K562 (cell line): ENCODE results near the gene ABLIM1. TPM values are rescaled to one million over a fixed set of nuclear protein-coding genes. Genes with fewer than 3 reads are reported as not detected.

Experiments used
- CREBBP ChIP-seq: IDR thresholded peaks from one replicate; pipeline ENCODE4 v1.6.1; 2012; ENCODE audit warnings: low read depth, mild to moderate bottlenecking, control low read depth, inconsistent platforms, low read length
- DACH1 ChIP-seq: fragments of 450-650 bp; IDR thresholded peaks from 2 replicates; pipeline ENCODE4 v1.6.1; 2018; ENCODE audit not compliant: partially characterized antibody
- MYBL2 ChIP-seq, 2 experiments: fragments of 450-650 bp in 1 of 2; sonication (generic) in 1 of 2; formaldehyde crosslinking in 1 of 2; IDR thresholded peaks; 2 replicates each; pipeline versions ENCODE4 v1.6.1 to v1.8.1; 2017 to 2022; ENCODE audit warnings: borderline replicate concordance in 1 of 2, inconsistent platforms in 1 of 2, low read depth in 1 of 2, mild to moderate bottlenecking in 1 of 2, missing genetic modification reagents in 1 of 2, moderate library complexity in 1 of 2
- ZKSCAN8 ChIP-seq: fragments of 200-800 bp; sonication (Bioruptor generic); IDR thresholded peaks from 2 replicates; pipeline ENCODE4 v1.6.1; 2016; ENCODE audit warnings: missing genetic modification characterization, missing compliant biosample characterization
- polyA plus RNA-seq, 8 experiments: library from polyadenylated mRNA; depleted of rRNA in 4 of 8; stranded (reverse) in 5 of 8; unstranded in 3 of 8; fragments of >200 nt; fragmentation: Nextera tagmentation in 2 of 8; fragmentation: Illumina TruSeq in 1 of 8; extraction: Ambion mirVana in 2 of 8; extraction: Trizol in 1 of 8; gene quantifications; 2 replicates each; pipeline versions ENCODE4 v1.2.1 to v1.2.3, GENCODE V29; 2011 to 2014; ENCODE audit warnings: inconsistent platforms in 1 of 8, missing spikeins in 1 of 8
- total RNA-seq, 7 experiments: library from RNA; depleted of rRNA in 6 of 7; stranded (reverse); fragments of >200 nt in 6 of 7; fragmentation: Illumina TruSeq in 2 of 7; extraction: Trizol in 2 of 7; gene quantifications; 2 replicates each; pipeline versions ENCODE4 v1.2.1 to v1.2.3, GENCODE V29; 2011 to 2021; ENCODE audit warnings: low replicate concordance in 1 of 7
- TF ChIP-seq, protein P1 (sequence below): fragments of 250-450 bp; sonication (Bioruptor Pico); IDR thresholded peaks from 2 replicates; pipeline ENCODE4 v1.4.0; 2020

The ABLIM1 gene
- total and polyA plus RNA-seq, 9 of the 15 experiments (the other 6 are each of a cell fraction or from before 2014, with no cell fraction given): 0.07 to 0.49 (median 0.14) TPM; not detected in 6

DNA sequence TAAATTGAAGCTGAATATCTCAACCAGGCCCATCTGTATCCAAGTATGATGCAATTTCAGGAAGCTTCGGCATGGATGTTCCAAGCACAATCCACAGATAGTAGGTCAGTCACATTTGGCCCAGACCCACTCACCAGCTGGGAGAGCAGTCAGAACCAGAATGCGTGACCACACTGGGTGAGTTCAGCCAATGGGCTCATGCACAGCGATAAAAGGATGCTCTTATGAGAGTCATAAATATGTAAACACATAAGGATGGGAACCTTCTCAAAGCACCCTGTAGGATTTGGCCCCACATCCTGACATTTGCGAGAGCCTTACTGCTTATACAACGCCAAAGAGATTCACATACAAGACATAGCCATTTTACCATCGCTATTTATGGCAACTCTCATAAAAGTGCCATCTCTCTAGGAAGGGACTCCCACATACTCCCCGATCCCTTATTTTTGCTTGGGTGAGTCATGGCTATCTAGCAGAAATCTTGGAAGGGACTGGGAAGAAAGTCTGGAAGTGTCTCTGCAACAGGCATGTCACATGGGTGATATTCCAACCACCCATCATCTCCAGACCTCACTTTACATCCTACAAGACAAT is 256.8 kb downstream of the ABLIM1 start (continued):
- TF ChIP-seq, protein P1, sequence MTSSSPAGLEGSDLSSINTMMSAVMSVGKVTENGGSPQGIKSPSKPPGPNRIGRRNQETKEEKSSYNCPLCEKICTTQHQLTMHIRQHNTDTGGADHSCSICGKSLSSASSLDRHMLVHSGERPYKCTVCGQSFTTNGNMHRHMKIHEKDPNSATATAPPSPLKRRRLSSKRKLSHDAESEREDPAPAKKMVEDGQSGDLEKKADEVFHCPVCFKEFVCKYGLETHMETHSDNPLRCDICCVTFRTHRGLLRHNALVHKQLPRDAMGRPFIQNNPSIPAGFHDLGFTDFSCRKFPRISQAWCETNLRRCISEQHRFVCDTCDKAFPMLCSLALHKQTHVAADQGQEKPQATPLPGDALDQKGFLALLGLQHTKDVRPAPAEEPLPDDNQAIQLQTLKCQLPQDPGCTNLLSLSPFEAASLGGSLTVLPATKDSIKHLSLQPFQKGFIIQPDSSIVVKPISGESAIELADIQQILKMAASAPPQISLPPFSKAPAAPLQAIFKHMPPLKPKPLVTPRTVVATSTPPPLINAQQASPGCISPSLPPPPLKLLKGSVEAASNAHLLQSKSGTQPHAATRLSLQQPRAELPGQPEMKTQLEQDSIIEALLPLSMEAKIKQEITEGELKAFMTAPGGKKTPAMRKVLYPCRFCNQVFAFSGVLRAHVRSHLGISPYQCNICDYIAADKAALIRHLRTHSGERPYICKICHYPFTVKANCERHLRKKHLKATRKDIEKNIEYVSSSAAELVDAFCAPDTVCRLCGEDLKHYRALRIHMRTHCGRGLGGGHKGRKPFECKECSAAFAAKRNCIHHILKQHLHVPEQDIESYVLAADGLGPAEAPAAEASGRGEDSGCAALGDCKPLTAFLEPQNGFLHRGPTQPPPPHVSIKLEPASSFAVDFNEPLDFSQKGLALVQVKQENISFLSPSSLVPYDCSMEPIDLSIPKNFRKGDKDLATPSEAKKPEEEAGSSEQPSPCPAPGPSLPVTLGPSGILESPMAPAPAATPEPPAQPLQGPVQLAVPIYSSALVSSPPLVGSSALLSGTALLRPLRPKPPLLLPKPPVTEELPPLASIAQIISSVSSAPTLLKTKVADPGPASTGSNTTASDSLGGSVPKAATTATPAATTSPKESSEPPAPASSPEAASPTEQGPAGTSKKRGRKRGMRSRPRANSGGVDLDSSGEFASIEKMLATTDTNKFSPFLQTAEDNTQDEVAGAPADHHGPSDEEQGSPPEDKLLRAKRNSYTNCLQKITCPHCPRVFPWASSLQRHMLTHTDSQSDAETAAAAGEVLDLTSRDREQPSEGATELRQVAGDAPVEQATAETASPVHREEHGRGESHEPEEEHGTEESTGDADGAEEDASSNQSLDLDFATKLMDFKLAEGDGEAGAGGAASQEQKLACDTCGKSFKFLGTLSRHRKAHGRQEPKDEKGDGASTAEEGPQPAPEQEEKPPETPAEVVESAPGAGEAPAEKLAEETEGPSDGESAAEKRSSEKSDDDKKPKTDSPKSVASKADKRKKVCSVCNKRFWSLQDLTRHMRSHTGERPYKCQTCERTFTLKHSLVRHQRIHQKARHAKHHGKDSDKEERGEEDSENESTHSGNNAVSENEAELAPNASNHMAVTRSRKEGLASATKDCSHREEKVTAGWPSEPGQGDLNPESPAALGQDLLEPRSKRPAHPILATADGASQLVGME (CRISPR knock-in tag): no peak
- TF ChIP-seq CREBBP (no peak), DACH1 (no peak), ZKSCAN8 (CRISPR knock-in tag) (no peak), MYBL2 (IDR thresholded peaks at IDR 0.05; ENCODE audit: low read depth) (no peak), MYBL2 (CRISPR knock-in tag; IDR thresholded peaks at IDR 0.05; ENCODE audit: borderline replicate concordance) (no peak)
- TF ChIP-seq, all 486 proteins: peak for 0
